Testis (tissue), 3 donors: ENCODE measurements around the gene RAB36. TPM values are rescaled to one million over a fixed set of nuclear protein-coding genes. Genes with fewer than 3 reads are reported as not detected.

Source experiments
- DNase-seq: peaks from one replicate; pipeline ENCODE4 v3.0.0-alpha.2; 2019
- H3K27ac ChIP-seq, 2 donors: fragments of 200-600 bp; sonication (generic); one replicate each; pipeline ENCODE4 v1.5.1; 2019
- H3K27me3 ChIP-seq: fragments of 200-600 bp; sonication (generic); one replicate; pipeline ENCODE4 v1.5.1; 2019
- H3K36me3 ChIP-seq: fragments of 200-600 bp; sonication (generic); one replicate; pipeline ENCODE4 v1.5.1; 2017; ENCODE audit warnings: low read depth; ENCODE audit errors: missing control alignments
- H3K4me1 ChIP-seq: fragments of 200-600 bp; sonication (generic); one replicate; pipeline ENCODE4 v1.5.1; 2019
- H3K4me3 ChIP-seq, 2 donors: fragments of 200-600 bp; sonication (generic); one replicate each; pipeline ENCODE4 v1.5.1; 2017 to 2019
- H3K9me3 ChIP-seq: fragments of 200-600 bp; sonication (generic); one replicate; pipeline ENCODE4 v1.5.1; 2017
- POLR2A ChIP-seq: fragments of 450-650 bp; IDR thresholded peaks from one replicate; pipeline ENCODE4 v1.6.1; 2017; ENCODE audit warnings: antibody characterized with exemption, mild to moderate bottlenecking, moderate library complexity
- WGBS, 2 donors: methylation state at CpG; one replicate each; pipeline ENCODE4 v1.1.5; 2018; 5-methylcytosine and 5-hydroxymethylcytosine counted together
- intact Hi-C: fragments of 100-400 bp; cut with DNase I; formaldehyde crosslinking; loops from one replicate; pipeline ENCODE4 v1.15.1; 2023; ENCODE audit warnings: low total_unique reads
- polyA plus RNA-seq: library from polyadenylated mRNA; stranded (reverse); fragments of 350-450 nt; fragmentation: Illumina TruSeq; extraction: RNeasy Lipid Tissue Mini Kit (QIAGEN cat#74804); gene quantifications from one replicate; pipeline ENCODE4 v1.2.3, GENCODE V29; 2014; ENCODE audit warnings: low read depth, low replicate concordance; ENCODE audit not compliant: insufficient read depth
- total RNA-seq, 2 donors: library from RNA; depleted of rRNA; stranded (reverse); fragments of >200 nt; gene quantifications; one replicate each; pipeline ENCODE4 v1.2.3, GENCODE V29; 2016
- TF ChIP-seq, protein P1 (sequence below), 3 experiments: fragments of 450-650 bp in 2 of 3; fragments of 200-600 bp in 1 of 3; sonication (generic) in 1 of 3; IDR thresholded peaks; one replicate each; pipeline ENCODE4 v1.5.1; 2016 to 2019; ENCODE audit warnings: antibody characterized with exemption in 3 of 3, mild to moderate bottlenecking in 2 of 3, moderate library complexity in 1 of 3

The RAB36 gene
- total and polyA plus RNA-seq, 3 donors from 2014 or later = 7.4 to 11.1 (median 7.5) TPM

DNA sequence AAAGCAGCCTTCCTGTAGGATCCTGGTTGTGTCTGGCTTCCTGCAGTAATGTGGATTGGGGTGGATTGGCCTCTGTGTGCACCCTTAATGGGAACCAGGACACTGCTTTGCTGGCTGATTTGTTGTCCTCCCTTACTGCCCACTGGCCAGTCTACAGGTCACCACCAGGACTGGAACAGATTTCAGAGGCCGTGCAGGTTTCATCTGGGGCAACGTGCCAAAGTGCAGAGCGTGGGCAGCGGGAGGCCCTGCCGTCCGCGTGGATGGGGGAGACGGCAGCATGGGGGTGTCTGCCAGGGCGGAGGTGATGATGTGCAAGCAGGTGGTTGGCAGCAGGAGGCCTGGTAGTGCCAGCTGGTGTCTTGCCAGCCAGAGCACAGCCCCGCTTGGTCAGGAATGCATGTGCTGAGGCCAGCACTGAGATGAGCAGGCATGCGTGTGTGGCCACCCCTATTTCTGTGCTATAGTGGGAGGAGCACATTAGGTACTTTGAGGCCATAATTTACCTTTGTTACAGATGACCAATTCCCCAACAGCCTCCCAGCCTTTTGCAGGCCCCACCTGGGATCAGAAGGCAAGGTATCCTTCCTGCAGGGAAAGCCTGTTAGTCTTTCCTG lies 59.4 kb downstream of the RAB36 start:
- peak overlapping the region in 1 of 2 donors; percentile 68 for H3K27ac ChIP-seq

DNA sequence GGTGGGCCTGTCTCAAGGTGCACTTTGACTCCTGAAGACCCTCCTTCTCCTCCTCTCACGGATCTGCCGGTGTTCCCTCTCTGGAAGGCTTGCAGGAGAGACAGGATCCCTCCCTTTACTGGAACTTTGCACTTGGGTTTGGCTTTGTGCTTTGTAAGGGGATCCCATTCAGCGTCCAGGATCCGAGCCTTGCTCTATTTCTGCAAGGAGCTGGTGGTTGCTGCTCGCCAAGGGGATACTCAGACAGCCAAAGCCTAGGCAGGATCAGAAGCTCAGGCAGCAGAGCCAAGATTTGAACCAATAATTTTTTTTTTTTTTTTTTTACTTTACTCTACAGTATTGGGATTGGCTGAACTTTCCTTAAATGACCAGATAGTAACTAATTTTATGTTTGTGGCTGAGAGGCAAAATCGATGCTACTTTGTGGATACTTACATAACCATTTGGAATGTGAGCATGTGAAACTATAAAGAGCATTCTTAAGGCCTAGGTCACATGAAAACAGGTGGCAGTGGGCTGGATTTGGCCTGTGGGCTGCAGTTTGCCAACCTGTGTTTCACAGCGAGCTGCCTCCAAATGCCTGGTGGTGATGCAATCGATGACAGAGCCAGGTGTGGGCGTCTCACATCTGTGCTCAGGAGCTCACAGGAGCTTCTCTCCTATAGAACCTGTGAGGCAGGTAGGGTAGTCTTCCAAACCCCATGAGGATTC lies 60.2 kb downstream of the RAB36 start:
- intact Hi-C loops = no loop called here
- peak; percentile 46 for DNase-seq
- Histone ChIP-seq H3K27ac (peak overlapping the region in 1 of 2 donors; percentile 68), H3K9me3 (no peaks in the 10 kb centered on the region), H3K27me3 (no peaks in the 10 kb centered on the region), H3K4me3 (no peak overlapping the region), H3K4me1 (peaks cover 31% of the 10 kb centered on the region), H3K36me3 (no peaks in the 10 kb centered on the region)
- TF ChIP-seq, protein P1, sequence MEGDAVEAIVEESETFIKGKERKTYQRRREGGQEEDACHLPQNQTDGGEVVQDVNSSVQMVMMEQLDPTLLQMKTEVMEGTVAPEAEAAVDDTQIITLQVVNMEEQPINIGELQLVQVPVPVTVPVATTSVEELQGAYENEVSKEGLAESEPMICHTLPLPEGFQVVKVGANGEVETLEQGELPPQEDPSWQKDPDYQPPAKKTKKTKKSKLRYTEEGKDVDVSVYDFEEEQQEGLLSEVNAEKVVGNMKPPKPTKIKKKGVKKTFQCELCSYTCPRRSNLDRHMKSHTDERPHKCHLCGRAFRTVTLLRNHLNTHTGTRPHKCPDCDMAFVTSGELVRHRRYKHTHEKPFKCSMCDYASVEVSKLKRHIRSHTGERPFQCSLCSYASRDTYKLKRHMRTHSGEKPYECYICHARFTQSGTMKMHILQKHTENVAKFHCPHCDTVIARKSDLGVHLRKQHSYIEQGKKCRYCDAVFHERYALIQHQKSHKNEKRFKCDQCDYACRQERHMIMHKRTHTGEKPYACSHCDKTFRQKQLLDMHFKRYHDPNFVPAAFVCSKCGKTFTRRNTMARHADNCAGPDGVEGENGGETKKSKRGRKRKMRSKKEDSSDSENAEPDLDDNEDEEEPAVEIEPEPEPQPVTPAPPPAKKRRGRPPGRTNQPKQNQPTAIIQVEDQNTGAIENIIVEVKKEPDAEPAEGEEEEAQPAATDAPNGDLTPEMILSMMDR (IDR thresholded peaks at IDR 0.05) = no peak
- WGBS, 2 donors = 56 to 67% methylated on average over 9 of the region's 9 CpGs

More for the DNA sequence above, 59.4 kb downstream of the RAB36 start:
- 20 to 40% methylated on average over 7 to 11 of the region's 11 CpGs for WGBS, 2 donors
- Histone ChIP-seq H3K36me3 (no peaks in the 10 kb centered on the region), H3K4me1 (peaks cover 31% of the 10 kb centered on the region), H3K27me3 (no peaks in the 10 kb centered on the region), H3K4me3 (no peak overlapping the region), H3K9me3 (no peaks in the 10 kb centered on the region)
- DNase-seq = peak; percentile 89
- intact Hi-C loops = no loop called here
- TF ChIP-seq POLR2A = no peak
- TF ChIP-seq, protein P1 (IDR thresholded peaks at IDR 0.05) = peak in 1 of 3 experiments; percentile 17

DNA sequence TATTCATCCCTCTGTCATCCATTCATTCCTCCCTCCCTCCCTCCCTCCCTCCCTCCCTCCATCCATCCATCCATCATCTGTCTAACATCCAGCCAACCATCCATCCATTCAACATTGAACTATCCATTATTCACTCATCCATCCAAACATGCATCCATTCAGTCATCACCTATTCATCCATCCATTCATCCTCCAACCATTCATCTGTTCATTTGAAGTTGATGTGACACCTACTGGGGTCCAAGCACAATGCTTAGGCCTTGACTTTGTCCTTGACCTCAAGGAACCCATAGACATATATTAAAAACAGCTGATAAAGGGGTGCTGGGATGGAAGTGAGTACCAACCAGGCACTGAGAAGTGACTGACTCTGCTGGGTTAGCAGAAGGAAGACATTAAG lies 61.6 kb downstream of the RAB36 start:
- DNase-seq = no peak
- intact Hi-C loops = no loop called here
- Histone ChIP-seq H3K4me3 (no peak overlapping the region), H3K27ac (no peak overlapping the region), H3K4me1 (peaks cover 31% of the 10 kb centered on the region), H3K27me3 (no peaks in the 10 kb centered on the region), H3K36me3 (no peaks in the 10 kb centered on the region), H3K9me3 (no peaks in the 10 kb centered on the region)
- TF ChIP-seq, protein P1 (IDR thresholded peaks at IDR 0.05) = no peak
- TF ChIP-seq POLR2A = no peak

GRCh38 chr22:23207729-23208393 lies 62.6 kb downstream of the RAB36 start:
- H3K27me3 ChIP-seq = no peaks in the 10 kb centered on the region
- H3K9me3 ChIP-seq = no peaks in the 10 kb centered on the region
- no peak for DNase-seq
- TF ChIP-seq POLR2A = no peak
- TF ChIP-seq, protein P1 (IDR thresholded peaks at IDR 0.05) = no peak
- H3K4me3 ChIP-seq = no peak overlapping the region
- H3K27ac ChIP-seq = no peak overlapping the region
- H3K4me1 ChIP-seq = peaks cover 38% of the 10 kb centered on the region
- WGBS, 2 donors = 95 to 98% methylated on average over 10 to 11 of the region's 11 CpGs
- intact Hi-C loops = no loop called here
- no peaks in the 10 kb centered on the region for H3K36me3 ChIP-seq
